K562 (cell line): ENCODE data around the gene SLC4A2. TPM values are rescaled to one million over a fixed set of nuclear protein-coding genes. Genes with fewer than 3 reads are reported as not detected.

ENCODE experiments used
- ATAC-seq: fragments of 200-7000 bp; cut with Tn5 transposase; 3 replicates; pipeline ENCODE4 v1.9.1; 2020; ENCODE audit warnings: moderate library complexity
- BruUV-seq: library from RNA; stranded (reverse); fragments of 400-500 nt; replicated peaks from 2 replicates; lab custom pipeline; 2021; lab: Mats Ljungman, UMichigan
- CTCF ChIA-PET: fragments of 300-600 bp; formaldehyde crosslinking; extraction: SDS; loops from one replicate; lab custom pipeline; 2021; ENCODE audit warnings: low intra/inter-chr PET ratio; lab: Yijun Ruan, JAX
- POLR2A ChIA-PET: fragments of 300-600, 350-650 bp; sonication (Branson Sonifier 250); formaldehyde crosslinking; extraction: SDS; loops from one replicate; lab custom pipeline; 2021; ENCODE audit warnings: antibody characterized with exemption, inconsistent platforms; lab: Yijun Ruan, JAX
- DNase-seq, 4 experiments: peaks; one replicate each; pipeline versions ENCODE4 v3.0.0 to v3.0.0-alpha.2; 2011 to 2018; ENCODE audit warnings: low spot score in 3 of 4, mixed read lengths in 3 of 4; ENCODE audit errors: extremely low read depth in 1 of 4
- FAIRE-seq: peaks from 2 replicates; lab custom pipeline; 2011; peaks lifted over from hg19 to GRCh38; lab: Jason Lieb, UNC
- H2AFZ ChIP-seq: 2 replicates; pipeline ENCODE4 v1.6.0; 2011; ENCODE audit warnings: low read depth, low read length, control low read depth, inconsistent platforms
- H3K27ac ChIP-seq: fragments of 200-600 bp; 3 replicates; pipeline ENCODE4 v1.8.0; 2011; ENCODE audit warnings: low read depth, mild to moderate bottlenecking, control low read depth, inconsistent platforms, low read length, moderate library complexity, mixed read lengths; ENCODE audit errors: extremely low read depth
- H3K27me3 ChIP-seq, 2 experiments: fragments of 300-600 bp in 1 of 2; 2 replicates in 1 of 2; 3 replicates in 1 of 2; pipeline versions ENCODE4 v1.6.0 to v1.8.0; 2011; ENCODE audit warnings: inconsistent platforms in 2 of 2, low read length in 2 of 2, mild to moderate bottlenecking in 1 of 2, mixed read lengths in 1 of 2, moderate library complexity in 1 of 2; ENCODE audit not compliant: control insufficient read depth in 2 of 2, insufficient read depth in 2 of 2
- H3K36me3 ChIP-seq: fragments of 300-600 bp; 3 replicates; pipeline ENCODE4 v1.8.0; 2011; ENCODE audit warnings: mild to moderate bottlenecking, low read length, inconsistent platforms; ENCODE audit not compliant: control insufficient read depth, insufficient read depth
- H3K4me1 ChIP-seq, 2 experiments: fragments of 200-600 bp in 1 of 2; replicated peaks in 1 of 2; 2 replicates in 1 of 2; 3 replicates in 1 of 2; pipeline versions ENCODE4 v1.5.1 to v1.8.0; 2011; ENCODE audit warnings: inconsistent platforms in 2 of 2, low read length in 2 of 2, mild to moderate bottlenecking in 1 of 2, mixed read lengths in 1 of 2, moderate library complexity in 1 of 2; ENCODE audit not compliant: control insufficient read depth in 2 of 2, insufficient read depth in 2 of 2
- H3K4me2 ChIP-seq: 2 replicates; pipeline ENCODE4 v1.6.1; 2011; ENCODE audit warnings: low read length, control low read depth, inconsistent platforms, mixed read lengths; ENCODE audit not compliant: insufficient read depth
- H3K4me3 ChIP-seq: fragments of 200-600 bp; sonication (generic), shearing (Covaris generic); 2 replicates; pipeline ENCODE4 v1.5.1; 2016; ENCODE audit warnings: control low read depth, inconsistent platforms
- H3K79me2 ChIP-seq: fragments of 200-600 bp; 3 replicates; pipeline ENCODE4 v1.8.0; 2011; ENCODE audit warnings: low read length, inconsistent platforms; ENCODE audit not compliant: control insufficient read depth, insufficient read depth
- H3K9ac ChIP-seq, 2 experiments: 2 replicates each; pipeline versions ENCODE4 v1.6.0 to v1.6.1; 2011; ENCODE audit warnings: low read depth in 2 of 2, low read length in 2 of 2, control low read depth in 1 of 2, inconsistent platforms in 1 of 2, mild to moderate bottlenecking in 1 of 2, mixed read lengths in 1 of 2; ENCODE audit not compliant: insufficient read depth in 1 of 2
- H3K9me1 ChIP-seq: one replicate; pipeline ENCODE4 v1.6.0; 2011; ENCODE audit warnings: inconsistent platforms, mild to moderate bottlenecking, low read length, moderate library complexity; ENCODE audit not compliant: control insufficient read depth, insufficient read depth
- H3K9me3 ChIP-seq: replicated peaks from 2 replicates; pipeline ENCODE4 v1.5.1; 2011; ENCODE audit warnings: low read depth, low read length, inconsistent platforms; ENCODE audit not compliant: control insufficient read depth, insufficient read depth
- H4K20me1 ChIP-seq: replicated peaks from 2 replicates; pipeline ENCODE4 v1.6.1; 2011; ENCODE audit warnings: low read length, inconsistent platforms, mixed read lengths; ENCODE audit not compliant: control insufficient read depth, insufficient read depth
- BRD4 ChIP-seq: fragments of 200-600 bp; sonication (generic); IDR thresholded peaks from 2 replicates; pipeline ENCODE4 v1.6.1; 2017; ENCODE audit warnings: inconsistent platforms
- BRD9 ChIP-seq: fragments of 450-650 bp; IDR thresholded peaks from 2 replicates; pipeline ENCODE4 v1.6.1; 2018; ENCODE audit warnings: low read depth; ENCODE audit not compliant: partially characterized antibody
- FOXA3 ChIP-seq, 2 experiments: fragments of 450-650 bp in 1 of 2; sonication (generic) in 1 of 2; formaldehyde crosslinking; IDR thresholded peaks in 1 of 2; conservative IDR thresholded peaks in 1 of 2; 2 replicates each; pipeline versions ENCODE4 v1.4.0 to v1.8.0; 2020 to 2022; ENCODE audit warnings: mild to moderate bottlenecking in 2 of 2, missing genetic modification reagents in 1 of 2
- GATA2 ChIP-seq: sonication (generic); formaldehyde crosslinking; IDR thresholded peaks from 2 replicates; pipeline ENCODE4 v1.4.0; 2020; ENCODE audit warnings: mild to moderate bottlenecking, missing genetic modification reagents
- KAT8 ChIP-seq: fragments of 450-650 bp; IDR thresholded peaks from 2 replicates; pipeline ENCODE4 v1.6.1; 2016; ENCODE audit warnings: low read depth, mild to moderate bottlenecking
- MCM3 ChIP-seq: fragments of 450-650 bp; IDR thresholded peaks from 2 replicates; pipeline ENCODE4 v1.6.1; 2016
- POLR2A ChIP-seq: fragments of 450-650 bp; conservative IDR thresholded peaks from 2 replicates; pipeline ENCODE4 v1.6.1; 2016
- PTBP1 ChIP-seq: fragments of 200-400 bp; formaldehyde crosslinking; IDR thresholded peaks from 2 replicates; pipeline ENCODE4 v1.6.1; 2017; ENCODE audit warnings: low read depth, low read length
- RBFOX2 ChIP-seq: fragments of 200-400 bp; formaldehyde crosslinking; IDR thresholded peaks from 2 replicates; pipeline ENCODE4 v1.6.1; 2017; ENCODE audit warnings: low read depth, mild to moderate bottlenecking, low read length, moderate library complexity
- RBM22 ChIP-seq: fragments of 200-400 bp; formaldehyde crosslinking; IDR thresholded peaks from 2 replicates; pipeline ENCODE4 v1.6.1; 2018; ENCODE audit warnings: low read length, low read depth; ENCODE audit not compliant: poor library complexity, severe bottlenecking
- RBM25 ChIP-seq: fragments of 200-400 bp; formaldehyde crosslinking; IDR thresholded peaks from 2 replicates; pipeline ENCODE4 v1.6.1; 2018; ENCODE audit warnings: low read length, low read depth, moderate library complexity; ENCODE audit not compliant: severe bottlenecking
- SIN3A ChIP-seq, 2 experiments: fragments of 150-350 bp in 1 of 2; IDR thresholded peaks; 2 replicates each; pipeline ENCODE4 v1.6.1; 2011 to 2016; ENCODE audit warnings: borderline replicate concordance in 2 of 2, low read depth in 2 of 2, low read length in 2 of 2, mild to moderate bottlenecking in 2 of 2, moderate library complexity in 2 of 2; ENCODE audit not compliant: control insufficient read depth in 1 of 2
- SIN3B ChIP-seq: fragments of 450-650 bp; IDR thresholded peaks from 2 replicates; pipeline ENCODE4 v1.6.1; 2017; ENCODE audit warnings: low read depth, mild to moderate bottlenecking, moderate library complexity
- TFAP4 ChIP-seq: sonication (generic); formaldehyde crosslinking; IDR thresholded peaks from 2 replicates; pipeline ENCODE4 v1.8.0; 2022; ENCODE audit warnings: missing genetic modification reagents, mild to moderate bottlenecking, moderate library complexity, borderline replicate concordance
- U2AF1 ChIP-seq: fragments of 200-400 bp; formaldehyde crosslinking; optimal IDR thresholded peaks from 2 replicates; pipeline ENCODE3; 2017; ENCODE audit warnings: mild to moderate bottlenecking, low read depth, low read length, moderate library complexity
- XRCC3 ChIP-seq: fragments of 450-650 bp; IDR thresholded peaks from 2 replicates; pipeline ENCODE4 v1.6.1; 2017; ENCODE audit warnings: mild to moderate bottlenecking, moderate library complexity
- ZNF121 ChIP-seq: sonication (generic); formaldehyde crosslinking; conservative IDR thresholded peaks from 2 replicates; pipeline ENCODE4 v1.8.0; 2022; ENCODE audit warnings: missing genetic modification reagents
- ZNF124 ChIP-seq: sonication (generic); formaldehyde crosslinking; IDR thresholded peaks from 2 replicates; pipeline ENCODE4 v1.8.1; 2022; ENCODE audit warnings: missing genetic modification reagents
- ZNF197 ChIP-seq: fragments of 200-800 bp; sonication (Bioruptor generic); IDR thresholded peaks from 2 replicates; pipeline ENCODE4 v1.6.1; 2016; ENCODE audit warnings: low read depth, missing genetic modification characterization, missing compliant biosample characterization
- WGBS: fragments of 100-300 bp; shearing (Covaris generic); methylation state at CpG from one replicate; pipeline ENCODE4 v1.1.6; 2016; ENCODE audit warnings: low coverage, mixed read lengths; ENCODE audit not compliant: insufficient coverage; ENCODE audit errors: missing lambda C conversion rate; 5-methylcytosine and 5-hydroxymethylcytosine counted together
- in situ Hi-C: fragments of 300-500 bp; cut with MboI; formaldehyde crosslinking; loops from 4 replicates; pipeline ENCODE4 v1.15.0; 2018; ENCODE audit warnings: inconsistent platforms, mixed read lengths
- intact Hi-C: fragments of 100-400 bp; cut with micrococcal nuclease; formaldehyde crosslinking; loops from 2 replicates; pipeline ENCODE4 v1.14.2; 2022
- polyA plus RNA-seq, 8 experiments: library from polyadenylated mRNA; depleted of rRNA in 4 of 8; stranded (reverse) in 5 of 8; unstranded in 3 of 8; fragments of >200 nt; fragmentation: Nextera tagmentation in 2 of 8; fragmentation: Illumina TruSeq in 1 of 8; extraction: Ambion mirVana in 2 of 8; extraction: Trizol in 1 of 8; gene quantifications; 2 replicates each; pipeline versions ENCODE4 v1.2.1 to v1.2.3, GENCODE V29; 2011 to 2014; ENCODE audit warnings: inconsistent platforms in 1 of 8, missing spikeins in 1 of 8
- total RNA-seq, 7 experiments: library from RNA; depleted of rRNA in 6 of 7; stranded (reverse); fragments of >200 nt in 6 of 7; fragmentation: Illumina TruSeq in 2 of 7; extraction: Trizol in 2 of 7; gene quantifications; 2 replicates each; pipeline versions ENCODE4 v1.2.1 to v1.2.3, GENCODE V29; 2011 to 2021; ENCODE audit warnings: low replicate concordance in 1 of 7
- TF ChIP-seq, protein P1 (sequence below): fragments of 250-450 bp; sonication (Bioruptor Pico); IDR thresholded peaks from 2 replicates; pipeline ENCODE4 v1.9.0; 2021; ENCODE audit warnings: mild to moderate bottlenecking
- TF ChIP-seq, protein P2 (sequence below), 2 experiments: fragments of 450-650 bp; conservative IDR thresholded peaks; 2 replicates each; pipeline ENCODE4 v1.6.1; 2017; ENCODE audit warnings: mild to moderate bottlenecking in 2 of 2, moderate library complexity in 2 of 2

The SLC4A2 gene
- total and polyA plus RNA-seq, 9 of the 15 experiments (the other 6 are each of a cell fraction or from before 2014, with no cell fraction given) = 11.4 to 375 (median 130) TPM

- ChIA-PET POLR2A (interaction anchor here (0.7 to 1.8 kb wide), 5 partner anchors 10 to 79 kb away, joined by 3 to 8 read pairs (median 5); no protein-coding TSS in a partner anchor), CTCF (no interaction called here)
- TF ChIP-seq RBFOX2 (peak; percentile 55), RBM22 (peak; percentile 95), TFAP4 (CRISPR knock-in tag) (peak; percentile 18; the same call in 1 of the 2 replicates), POLR2A (0 out of 2 replicates have a peak, but pooled peaks have one; percentile 9), XRCC3 (no peak), ZNF121 (CRISPR knock-in tag) (no peak), PTBP1 (no peak), KAT8 (no peak), ZNF197 (CRISPR knock-in tag) (no peak), SIN3B (no peak), BRD4 (no peak), MCM3 (no peak), U2AF1 (no peak), FOXA3 (CRISPR knock-in tag; conservative IDR thresholded peaks at IDR 0.05 in 1 of 2, IDR thresholded peaks at IDR 0.05 in 1 of 2) (no peak), GATA2 (no peak), ZNF124 (no peak), RBM25 (no peak), BRD9 (no peak), SIN3A (IDR thresholded peaks at IDR 0.05; ENCODE audit: borderline replicate concordance in 2 of 2, control insufficient read depth in 1 of 2, low read depth in 2 of 2, low read length in 2 of 2) (no peak)
- TF ChIP-seq, protein P1, sequence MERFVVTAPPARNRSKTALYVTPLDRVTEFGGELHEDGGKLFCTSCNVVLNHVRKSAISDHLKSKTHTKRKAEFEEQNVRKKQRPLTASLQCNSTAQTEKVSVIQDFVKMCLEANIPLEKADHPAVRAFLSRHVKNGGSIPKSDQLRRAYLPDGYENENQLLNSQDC = no peak
- TF ChIP-seq, protein P2, sequence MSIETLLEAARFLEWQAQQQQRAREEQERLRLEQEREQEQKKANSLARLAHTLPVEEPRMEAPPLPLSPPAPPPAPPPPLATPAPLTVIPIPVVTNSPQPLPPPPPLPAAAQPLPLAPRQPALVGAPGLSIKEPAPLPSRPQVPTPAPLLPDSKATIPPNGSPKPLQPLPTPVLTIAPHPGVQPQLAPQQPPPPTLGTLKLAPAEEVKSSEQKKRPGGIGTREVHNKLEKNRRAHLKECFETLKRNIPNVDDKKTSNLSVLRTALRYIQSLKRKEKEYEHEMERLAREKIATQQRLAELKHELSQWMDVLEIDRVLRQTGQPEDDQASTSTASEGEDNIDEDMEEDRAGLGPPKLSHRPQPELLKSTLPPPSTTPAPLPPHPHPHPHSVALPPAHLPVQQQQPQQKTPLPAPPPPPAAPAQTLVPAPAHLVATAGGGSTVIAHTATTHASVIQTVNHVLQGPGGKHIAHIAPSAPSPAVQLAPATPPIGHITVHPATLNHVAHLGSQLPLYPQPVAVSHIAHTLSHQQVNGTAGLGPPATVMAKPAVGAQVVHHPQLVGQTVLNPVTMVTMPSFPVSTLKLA (conservative IDR thresholded peaks at IDR 0.05) = no peak
Measured at GRCh38 chr7:151074817-151075661, 15.7 kb downstream of the SLC4A2 start.

More at GRCh38 chr7:151074817-151075661, 15.7 kb downstream of the SLC4A2 start:
- intact Hi-C loops (no loop called here), in situ Hi-C loops (no loop called here)
- no TSS peak for BruUV-seq
- no peaks in the 10 kb centered on the region for H3K9me3 ChIP-seq
- peak; percentile 15 for FAIRE-seq
- H3K4me1 ChIP-seq = peaks cover 23 to 73% of the 10 kb centered on the region in 2 experiments
- H3K9ac ChIP-seq = peak overlapping the region in 1 of 2 experiments; percentile 41; a peak in 1 of 4 replicates
- no peak overlapping the region for H3K4me3 ChIP-seq
- H3K27ac ChIP-seq = no peak overlapping the region
- no peak overlapping the region for H2AFZ ChIP-seq
- H3K36me3 ChIP-seq = peaks cover 96% of the 10 kb centered on the region
- peaks cover 16% of the 10 kb centered on the region for H3K79me2 ChIP-seq
- DNase-seq = no peak
- H3K27me3 ChIP-seq = no peaks in the 10 kb centered on the region
- H3K9me1 ChIP-seq = no peaks in the 10 kb centered on the region
- no peak for ATAC-seq
- 92% methylated on average over 26 of the region's 26 CpGs for WGBS
- H4K20me1 ChIP-seq = peaks cover 4% of the 10 kb centered on the region
- no peak overlapping the region for H3K4me2 ChIP-seq
